ENCODE measurements around the gene SLAMF9.

The SLAMF9 gene

GRCh38 chr1:159932296-159933285 is 21.4 kb downstream of the SLAMF9 start:
- DNase-seq, result no peak

- no peak for DNase-seq
Measured at GRCh38 chr1:159931795-159932173, 22.3 kb downstream of the SLAMF9 start.

GRCh38 chr1:159931101-159931794 is 22.8 kb downstream of the SLAMF9 start:
- no peak for DNase-seq

GRCh38 chr1:159930634-159931033 is 23.4 kb downstream of the SLAMF9 start:
- no peak for DNase-seq

GRCh38 chr1:159930216-159930615 is 23.8 kb downstream of the SLAMF9 start:
- DNase-seq, result no peak

- no peak for DNase-seq
Measured at GRCh38 chr1:159929155-159930051, 24.6 kb downstream of the SLAMF9 start.

GRCh38 chr1:159928491-159929050 is 25.5 kb downstream of the SLAMF9 start:
- no peak for DNase-seq

- DNase-seq, result no peak
Measured at GRCh38 chr1:159927849-159928431, 26.1 kb downstream of the SLAMF9 start.

GRCh38 chr1:159927211-159927848 is 26.7 kb downstream of the SLAMF9 start:
- no peak for DNase-seq

GRCh38 chr1:159925719-159926078 is 28.3 kb downstream of the SLAMF9 start:
- no peak for DNase-seq

- peak; percentile 75 to 89 (median 84) for DNase-seq
Measured at GRCh38 chr1:159924791-159925718, 29.0 kb downstream of the SLAMF9 start, which contains the start of gene TAGLN2. Gene TAGLN2, minus strand, starts transcription at chr1:159925507. Its CDS starts 4,998 bp downstream, at chr1:159920509.

GRCh38 chr1:159924025-159924790 is 29.8 kb downstream of the SLAMF9 start:
- DNase-seq, result peak; percentile 66 to 78 (median 74)

- DNase-seq, result peak; percentile 88 to 95 (median 92)
Measured at GRCh38 chr1:159923203-159924024, 30.6 kb downstream of the SLAMF9 start.

- no peak for DNase-seq
Measured at GRCh38 chr1:159922511-159923202, 31.4 kb downstream of the SLAMF9 start.

- DNase-seq, result peak in 1 of 6 experiments; percentile 11
Measured at GRCh38 chr1:159921700-159922504, 32.1 kb downstream of the SLAMF9 start.

GRCh38 chr1:159921251-159921650 is 32.8 kb downstream of the SLAMF9 start:
- DNase-seq, result no peak

- DNase-seq, result no peak
Measured at GRCh38 chr1:159920651-159921050, 33.4 kb downstream of the SLAMF9 start.

Data from stimulated activated naive CD4-positive, alpha-beta T cell (primary cell).